CD4-positive, alpha-beta T cell treated with Interferon gamma for 1 hour (primary cell): ENCODE measurements around the gene FRMD4B.

Source experiments
- DNase-seq: peaks from one replicate; pipeline ENCODE4 v3.0.0-alpha.2; 2020

The FRMD4B gene

DNA sequence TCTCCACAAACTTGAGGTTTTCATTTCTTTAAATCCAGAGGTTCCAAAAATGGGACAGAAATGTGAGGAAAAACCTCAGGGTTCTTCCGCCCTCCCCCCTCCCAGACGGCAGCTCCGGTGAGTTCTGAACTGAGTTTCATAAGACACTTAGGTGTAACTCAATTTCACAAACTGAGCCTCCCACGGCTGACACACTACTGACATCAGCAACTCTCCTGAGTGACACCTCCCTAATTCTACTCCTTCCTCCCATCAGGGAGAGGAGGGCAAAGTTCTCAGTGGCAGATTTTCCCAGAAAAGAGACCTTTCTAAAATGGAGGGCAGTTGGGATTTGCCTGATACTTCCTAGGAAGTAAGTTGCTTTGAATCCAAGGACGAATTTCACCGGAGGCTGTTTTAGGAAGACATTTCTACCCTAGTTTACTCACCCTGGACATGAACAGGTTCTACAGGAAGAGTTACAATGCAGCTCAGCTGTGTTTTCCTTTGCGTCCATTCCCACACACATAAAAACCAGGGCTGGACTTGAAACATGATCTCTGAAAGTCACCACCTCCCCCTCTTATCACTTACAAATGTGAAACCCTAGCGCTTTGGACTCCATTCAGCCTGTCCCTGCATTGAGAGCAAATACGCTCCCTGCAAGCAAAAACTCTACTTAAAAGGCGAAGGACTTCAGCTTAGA, 185.4 kb downstream of the FRMD4B start:
- no peak for DNase-seq

DNA sequence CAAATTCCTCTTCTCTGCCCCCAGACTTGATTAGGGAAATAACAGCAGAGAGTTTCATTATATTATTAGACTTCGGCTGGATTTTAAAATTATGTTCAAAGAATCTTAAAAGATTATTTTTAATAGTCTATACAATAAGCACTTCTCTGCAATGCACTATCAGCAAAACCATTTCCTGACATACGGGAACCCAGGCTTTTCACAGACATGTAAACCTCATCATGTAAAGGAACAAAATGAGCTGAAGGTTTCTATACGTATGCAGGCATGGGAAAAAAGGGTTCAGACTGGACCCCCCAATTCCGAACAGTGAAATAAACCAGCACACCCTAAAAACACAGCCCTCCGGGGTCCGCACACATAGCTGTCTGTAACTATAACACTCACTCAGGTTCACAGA, 185.9 kb downstream of the FRMD4B start:
- DNase-seq: no peak

DNA sequence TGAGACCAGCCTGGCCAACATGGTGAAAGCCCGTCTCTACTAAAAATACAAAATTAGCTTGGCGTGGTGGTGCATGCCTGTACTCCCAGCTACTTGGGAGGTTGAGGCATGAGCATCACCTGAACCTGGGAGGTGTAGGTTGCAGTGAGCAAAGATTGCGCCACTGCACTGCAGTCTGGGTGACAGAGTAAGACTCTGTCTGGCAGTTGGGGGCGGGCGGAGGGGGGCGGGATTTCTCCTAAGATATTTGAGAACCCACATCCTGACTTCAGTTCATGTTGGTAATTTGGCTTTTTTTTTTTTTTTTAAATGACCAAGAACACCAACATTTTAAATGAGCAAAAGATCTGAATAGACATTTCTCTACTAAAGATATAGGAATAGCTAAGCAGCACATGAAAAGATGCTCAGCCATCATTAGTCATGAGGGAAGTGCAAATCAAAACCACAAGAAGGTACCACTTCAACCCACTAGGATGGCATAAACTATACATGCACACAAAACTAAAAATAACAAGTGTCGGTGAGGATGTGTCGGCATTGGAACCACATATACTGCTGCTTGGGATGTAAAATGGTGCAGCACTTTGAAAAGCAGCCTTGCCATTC, 187.9 kb downstream of the FRMD4B start:
- peak; percentile 41 for DNase-seq

DNA sequence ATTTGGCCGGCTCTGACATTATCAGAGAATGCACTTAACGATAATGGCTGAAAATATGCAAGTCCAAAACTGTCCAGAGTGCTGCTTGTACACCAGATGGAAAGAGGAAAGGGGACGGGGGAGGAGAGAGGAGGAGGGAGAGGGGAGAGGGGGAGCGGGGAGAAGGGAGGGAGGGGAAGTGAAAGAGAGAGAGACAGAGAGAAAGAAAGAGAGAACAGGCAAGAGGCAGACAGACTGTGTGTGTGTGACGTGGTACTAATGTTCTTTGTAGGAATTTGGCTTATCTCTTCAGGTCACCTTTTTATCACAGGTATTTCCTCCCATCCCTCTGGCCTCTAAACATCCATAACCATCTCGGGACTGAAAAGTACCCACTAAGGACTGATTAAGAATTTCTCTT, 188.4 kb downstream of the FRMD4B start:
- DNase-seq: no peak

DNA sequence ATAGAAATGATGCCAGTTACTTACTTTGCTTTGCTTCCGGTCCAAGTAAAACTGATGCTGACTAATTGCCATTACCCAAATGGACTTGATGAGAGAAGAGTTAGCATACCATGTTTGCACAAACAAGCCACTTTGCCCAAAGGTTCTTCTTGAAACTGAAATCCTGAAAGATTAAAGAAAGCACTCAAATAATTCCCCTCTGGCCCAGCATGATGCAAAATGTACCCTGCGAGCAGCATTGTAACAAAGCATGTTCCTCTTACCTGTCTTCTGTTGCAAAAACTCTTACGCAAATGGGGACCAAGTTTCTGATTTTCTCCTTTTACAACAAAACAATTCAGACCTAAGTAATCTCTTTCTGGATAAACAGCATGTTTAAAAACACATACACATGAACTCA, 189.0 kb downstream of the FRMD4B start:
- DNase-seq: no peak

DNA sequence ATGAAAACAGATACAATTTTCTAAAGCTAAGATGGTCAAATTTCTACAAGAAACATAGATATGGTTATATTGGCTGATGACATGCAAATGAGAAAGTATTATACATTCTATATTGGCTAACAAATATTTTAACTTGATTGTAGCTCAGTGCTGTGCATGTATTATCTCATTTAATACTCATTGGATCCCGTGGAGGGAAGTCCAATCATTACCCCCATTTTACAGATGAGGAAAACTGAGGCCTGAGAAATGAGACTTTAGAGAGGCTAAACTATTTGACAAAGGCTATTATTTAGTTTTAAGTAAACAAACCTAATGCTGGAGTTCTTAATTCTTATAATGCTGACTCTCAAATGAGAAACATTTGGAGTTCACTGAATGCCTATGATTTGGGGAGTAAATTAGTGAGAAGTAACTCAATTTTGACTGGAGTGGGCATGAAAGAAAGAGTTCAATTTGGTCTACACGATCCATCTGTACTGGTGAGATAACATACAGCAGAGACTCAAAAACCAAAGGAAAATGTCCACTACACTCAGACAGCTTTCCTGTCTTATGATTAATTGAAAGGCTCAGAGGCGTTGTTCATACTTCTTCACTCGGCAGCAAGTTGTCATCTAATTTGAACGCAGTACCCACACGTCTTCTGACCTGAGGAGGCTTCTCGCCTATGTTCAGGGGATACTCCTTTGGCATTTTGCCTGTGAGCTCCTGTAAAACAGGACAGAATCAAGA, 191.3 kb downstream of the FRMD4B start:
- no peak for DNase-seq

DNA sequence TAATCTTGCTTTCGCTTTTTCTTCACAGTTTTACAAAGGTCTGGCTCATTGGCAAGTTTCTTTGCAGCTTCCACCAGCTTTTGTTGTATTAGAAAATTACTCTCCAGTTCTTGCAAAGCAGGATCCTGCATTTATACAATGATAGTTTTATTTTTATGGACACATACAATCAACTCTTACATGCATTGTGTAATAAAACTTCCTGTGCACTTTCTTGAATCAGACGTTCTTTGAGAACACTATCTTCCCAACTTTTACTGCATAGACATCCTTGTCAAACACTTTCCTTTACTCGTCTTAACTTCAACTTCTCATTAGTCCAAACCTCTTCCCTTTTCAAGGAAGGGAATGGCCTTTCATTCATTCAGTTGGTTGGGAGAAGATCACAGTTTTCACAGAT, 192.1 kb downstream of the FRMD4B start:
- DNase-seq: no peak

DNA sequence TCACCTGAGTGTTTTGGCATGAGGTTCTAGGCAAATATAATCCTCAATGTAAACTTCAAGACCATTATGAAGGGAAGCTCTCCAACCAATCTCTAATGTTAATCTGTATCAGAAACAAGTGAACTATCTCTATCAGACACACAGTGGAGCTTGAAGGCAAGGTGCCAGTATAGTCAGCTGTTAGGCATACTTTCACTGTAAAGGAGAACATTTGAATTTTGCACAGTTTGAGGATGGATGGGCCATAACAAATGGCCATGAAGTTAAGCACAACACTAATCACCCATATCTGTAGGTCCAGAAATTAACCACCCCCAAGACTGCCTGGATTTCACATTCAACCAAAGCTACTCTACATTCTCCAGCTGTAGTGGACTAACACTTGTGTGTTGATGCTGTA, 194.4 kb downstream of the FRMD4B start:
- no peak for DNase-seq

DNA sequence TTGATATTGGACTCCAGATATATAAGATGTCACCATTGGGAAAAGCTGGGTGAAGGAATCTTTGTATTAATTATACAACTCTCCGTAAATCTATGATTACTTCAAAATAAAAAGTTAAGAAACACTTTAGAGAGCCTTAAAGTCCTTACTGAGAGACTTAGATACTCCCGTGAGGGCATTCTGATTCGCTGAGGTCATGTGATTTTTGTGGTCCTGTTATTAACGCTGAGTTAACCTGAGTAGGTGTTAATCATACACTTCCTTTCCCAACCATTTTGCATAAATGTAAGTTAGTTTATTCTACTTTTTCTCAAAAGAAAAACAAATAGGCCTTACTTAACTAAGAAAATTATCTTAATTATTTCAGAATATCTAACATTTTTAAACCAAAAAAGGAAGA, 196.4 kb downstream of the FRMD4B start:
- no peak for DNase-seq

DNA sequence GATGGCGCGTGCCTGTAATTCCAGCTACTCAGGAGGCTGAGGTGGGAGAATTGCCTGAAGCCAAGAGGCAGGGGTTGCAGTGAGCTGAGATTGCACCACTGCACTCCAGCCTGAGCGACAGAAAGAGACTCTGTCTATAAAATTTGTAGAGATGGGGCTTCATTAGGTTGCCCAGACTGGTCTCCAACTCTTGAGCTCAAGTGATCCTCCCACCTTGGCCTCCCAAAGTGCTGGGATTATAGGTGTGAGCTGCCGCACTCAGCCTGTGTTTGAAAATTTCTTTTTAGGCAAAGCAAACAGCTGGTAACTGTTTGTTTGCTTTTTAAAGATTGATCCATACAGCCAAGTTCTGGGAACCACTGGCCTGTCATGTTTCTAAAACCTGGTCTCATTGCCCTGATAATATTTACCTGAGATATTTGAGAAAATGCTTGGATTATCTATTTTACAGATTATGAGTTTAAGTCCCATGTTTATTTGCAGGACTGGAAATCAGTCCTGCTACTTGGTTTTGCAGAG, 199.3 kb downstream of the FRMD4B start:
- no peak for DNase-seq

DNA sequence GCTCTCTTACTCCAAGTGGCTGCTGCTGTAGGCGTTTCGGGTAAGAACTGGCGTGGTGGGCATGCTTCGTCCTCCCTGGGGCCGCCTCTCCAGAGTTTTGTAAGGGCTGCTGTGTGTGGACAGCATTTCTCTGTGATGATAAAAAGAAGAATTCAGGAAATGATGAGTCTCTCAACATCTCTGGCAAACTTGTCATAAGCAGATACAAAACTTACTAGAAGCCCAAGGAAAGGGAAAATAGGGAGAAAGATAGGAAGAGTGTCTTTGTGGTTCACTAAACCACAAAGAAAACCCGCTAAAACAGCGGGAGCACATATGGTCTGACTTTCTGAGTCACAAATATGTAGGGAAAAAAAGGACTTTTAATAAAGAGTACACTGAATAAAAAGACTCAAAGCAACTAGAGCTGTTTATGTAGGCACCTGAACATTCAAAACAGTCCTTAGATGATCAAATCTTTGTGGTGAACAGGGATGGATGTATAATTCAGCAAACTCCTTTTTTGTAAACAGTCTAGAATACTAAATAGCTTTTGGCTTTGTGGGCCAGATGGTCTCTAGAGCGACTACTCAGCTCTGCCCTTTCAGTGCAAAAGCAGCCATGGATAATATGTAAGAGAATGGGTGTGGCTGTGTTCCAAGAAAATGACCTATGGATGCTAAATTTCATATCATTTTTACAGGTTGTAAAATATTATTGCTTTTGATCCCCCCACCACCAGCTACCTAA, 203.1 kb downstream of the FRMD4B start:
- DNase-seq: no peak

DNA sequence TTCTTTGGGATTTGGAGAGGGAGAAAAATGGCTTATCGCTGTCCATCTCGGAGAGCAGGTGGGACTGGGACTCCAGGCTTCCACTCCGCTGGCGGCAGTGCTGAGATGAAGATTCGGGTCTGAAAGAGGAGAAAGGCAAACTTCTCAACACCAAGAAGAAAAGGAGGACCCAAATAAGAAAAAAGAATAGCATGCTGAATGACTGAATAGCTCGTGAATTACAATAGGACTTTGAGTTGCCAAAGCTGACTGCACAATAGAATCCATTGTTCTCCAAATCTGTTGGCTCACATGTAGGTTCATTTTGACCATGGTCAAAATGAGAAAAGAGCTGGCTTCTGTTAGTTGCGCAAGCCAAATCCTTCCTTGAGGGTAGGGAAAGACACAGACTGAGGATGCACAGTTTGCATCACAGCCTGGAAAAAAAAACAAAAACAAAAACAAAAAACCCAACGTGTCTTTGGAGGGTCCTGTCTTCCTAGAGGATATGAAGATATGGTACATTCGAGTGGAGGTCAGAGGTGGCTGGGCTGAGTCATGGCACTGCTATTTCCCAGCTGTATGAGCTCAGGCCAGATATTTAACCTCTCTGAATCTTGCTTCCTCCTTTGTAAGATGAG, 204.2 kb downstream of the FRMD4B start:
- no peak for DNase-seq

DNA sequence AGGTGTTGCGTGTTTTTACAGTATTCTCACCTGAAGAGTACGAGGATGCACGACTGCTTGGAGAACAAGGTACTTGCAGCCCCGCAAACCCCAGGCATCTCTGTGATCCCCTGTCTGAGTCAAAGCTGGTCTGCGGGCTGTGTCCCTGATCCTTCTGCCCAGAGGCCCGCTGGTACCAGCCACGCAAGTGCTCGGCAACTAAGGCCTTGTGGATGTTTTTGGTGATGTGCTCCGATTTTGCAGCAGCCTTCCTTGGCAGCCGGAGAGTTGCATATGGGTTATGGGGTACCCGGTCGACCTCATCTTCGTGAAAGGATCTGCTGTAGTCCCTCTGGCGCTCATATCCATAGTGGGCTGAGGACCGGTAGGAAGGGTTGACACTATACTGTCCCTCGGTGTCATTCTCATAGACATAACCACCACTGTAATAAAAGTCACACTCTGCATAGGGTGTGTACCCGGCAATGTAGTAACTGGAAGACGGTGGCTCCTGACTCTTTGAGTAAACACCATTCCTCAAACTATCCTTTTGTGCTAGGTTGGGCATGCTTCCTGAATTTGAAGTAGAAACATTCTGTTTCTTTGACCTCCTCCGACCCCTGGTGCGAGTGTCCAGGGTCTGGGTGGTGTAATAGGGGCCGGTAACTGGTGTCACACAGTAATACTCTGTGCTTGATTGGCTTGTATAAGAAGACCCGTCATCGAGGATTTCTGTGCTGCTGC, 204.9 kb downstream of the FRMD4B start:
- no peak for DNase-seq

DNA sequence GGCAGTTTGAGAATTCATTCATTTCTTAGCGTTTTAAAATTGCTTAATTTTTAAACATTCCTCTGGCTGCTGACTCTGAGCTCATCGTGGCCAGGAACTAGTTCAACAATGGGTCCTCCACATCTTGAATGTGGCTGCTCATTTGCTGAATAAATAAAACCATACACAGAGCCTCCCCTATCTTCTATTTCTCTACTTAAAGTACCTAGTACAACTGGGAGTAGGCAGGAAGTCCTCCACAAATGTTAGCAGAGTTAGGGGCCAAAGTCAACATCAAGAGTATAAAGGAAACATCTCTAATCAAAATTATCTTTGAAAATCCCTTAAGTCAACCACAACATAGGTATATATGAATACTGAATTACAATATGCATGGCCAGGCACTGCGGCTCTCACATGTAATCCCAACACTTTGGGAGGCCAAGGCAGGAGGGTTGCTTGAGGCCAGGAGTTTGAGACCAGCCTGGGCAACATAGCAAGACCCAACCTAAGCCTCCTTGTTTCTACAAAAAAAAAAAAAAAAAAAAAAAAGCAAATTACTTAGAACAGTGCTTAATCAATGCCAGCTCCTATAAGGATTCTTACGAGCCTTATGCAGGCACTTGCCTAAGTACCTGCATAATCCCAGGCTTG, 206.0 kb downstream of the FRMD4B start:
- no peak for DNase-seq

DNA sequence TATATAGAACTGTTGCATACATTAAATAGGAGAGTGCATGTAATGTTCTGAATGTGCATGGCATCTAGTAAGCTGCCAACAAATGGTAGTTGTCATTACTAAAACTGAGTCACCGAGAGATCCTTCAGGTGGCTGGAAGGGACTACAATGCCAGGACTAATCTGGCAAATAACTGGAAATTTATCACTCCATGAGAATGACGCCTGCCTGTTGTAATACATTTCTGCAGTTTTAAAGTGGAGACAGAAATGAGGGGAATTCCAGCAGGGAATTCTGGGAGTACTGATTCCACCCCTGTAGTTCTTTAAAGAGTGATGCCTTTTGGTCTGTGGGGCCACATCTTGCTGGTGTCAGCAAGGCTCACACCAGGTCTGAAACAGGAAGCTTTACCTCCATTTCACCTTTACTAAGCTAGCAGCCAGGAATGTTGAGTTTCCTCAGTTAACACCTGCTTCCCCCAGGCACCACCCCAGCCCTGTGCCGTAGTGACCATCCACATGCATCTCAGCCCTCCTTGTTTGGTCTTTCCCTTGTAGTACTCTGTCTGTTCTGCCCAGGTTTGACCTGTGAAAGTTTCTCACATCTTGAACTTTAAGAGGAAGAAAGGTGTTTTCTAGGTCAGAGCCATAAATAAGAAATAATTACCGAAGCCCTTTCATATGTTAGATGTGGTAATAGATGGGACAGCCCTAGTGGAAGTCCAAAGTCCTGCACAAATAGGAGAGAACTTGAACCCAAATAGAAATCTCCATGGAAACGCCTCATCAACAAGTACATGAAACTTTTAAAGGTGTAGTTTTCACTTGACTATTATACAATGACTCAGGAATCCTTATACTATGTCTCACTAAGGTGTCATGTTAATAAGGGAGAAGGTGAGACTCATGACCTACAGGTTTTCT, 206.8 kb downstream of the FRMD4B start:
- no peak for DNase-seq

DNA sequence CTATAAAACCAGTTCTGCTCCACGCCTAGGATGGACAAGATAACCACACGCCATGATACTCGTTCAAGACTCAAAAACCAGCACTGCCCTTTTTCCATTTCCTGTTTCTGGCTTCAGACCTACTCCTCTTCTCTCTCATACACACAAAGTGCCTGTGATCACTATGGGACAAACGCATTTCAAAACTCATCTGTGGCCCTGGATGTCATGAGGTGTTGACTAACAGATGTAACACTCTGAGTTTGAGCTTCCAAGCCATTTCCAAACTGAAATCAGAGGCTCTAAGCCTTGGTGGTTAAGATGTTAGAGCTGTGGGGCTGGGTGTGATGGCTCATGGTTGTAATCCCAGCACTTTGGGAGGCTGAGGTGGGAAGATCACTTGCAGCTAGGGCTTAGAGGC, 207.8 kb downstream of the FRMD4B start:
- no peak for DNase-seq

DNA sequence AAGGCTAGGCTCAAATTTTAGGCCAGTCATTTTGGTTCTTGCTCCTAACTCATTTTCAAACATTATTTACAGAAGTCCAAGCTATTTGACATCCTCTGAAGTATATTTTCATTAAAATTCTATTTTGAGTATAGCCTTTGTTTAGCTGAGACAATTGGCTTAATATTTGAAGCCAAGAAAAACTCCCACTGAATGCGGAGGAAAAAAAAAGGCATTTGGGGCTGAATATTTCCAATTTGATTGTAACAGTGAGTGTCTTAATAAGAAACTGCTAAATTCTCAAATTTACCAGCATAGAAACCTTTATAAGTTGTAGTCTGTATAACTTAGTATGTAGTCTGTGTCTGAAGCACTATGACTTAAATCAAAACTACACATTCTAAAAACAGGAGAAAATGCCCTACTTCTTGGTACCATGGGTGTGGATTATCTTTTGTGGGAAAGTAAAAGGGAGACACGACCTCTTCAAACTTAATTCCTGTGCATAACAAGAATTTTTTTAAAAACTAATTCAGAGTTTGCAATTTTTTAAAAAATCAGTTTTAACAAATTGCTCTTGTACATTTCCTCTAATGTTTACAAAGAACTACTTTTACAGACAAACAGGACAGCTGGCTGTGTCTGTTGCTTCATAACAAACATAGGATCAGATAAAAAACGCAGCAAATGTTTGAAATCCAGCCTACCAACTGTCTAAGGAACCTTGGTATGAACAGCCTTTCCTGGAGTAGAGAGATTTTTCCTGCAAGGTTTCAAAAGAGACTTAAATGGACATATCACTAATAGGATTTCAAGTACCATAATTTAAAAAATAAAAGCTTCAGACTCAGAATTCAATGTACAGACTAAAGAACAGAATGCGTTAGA, 210.8 kb downstream of the FRMD4B start:
- no peak for DNase-seq

DNA sequence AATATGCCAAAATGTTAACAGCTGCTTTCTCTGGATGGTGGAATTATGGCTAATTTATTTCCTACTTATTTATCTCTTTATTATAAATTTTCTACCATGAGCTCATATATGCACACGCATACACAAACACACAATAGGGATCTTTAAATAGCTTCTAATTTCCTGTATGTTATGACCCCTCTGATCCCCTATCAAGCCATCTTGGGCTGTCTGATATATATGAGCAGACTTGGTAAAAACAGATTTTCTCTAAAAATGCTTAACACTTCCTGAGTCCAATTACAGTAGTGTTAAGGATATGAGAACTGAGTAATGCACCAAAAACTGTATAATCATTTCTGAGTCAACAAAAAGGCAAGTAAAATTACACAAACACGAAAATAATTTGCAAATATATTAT, 211.4 kb downstream of the FRMD4B start:
- DNase-seq: no peak

DNA sequence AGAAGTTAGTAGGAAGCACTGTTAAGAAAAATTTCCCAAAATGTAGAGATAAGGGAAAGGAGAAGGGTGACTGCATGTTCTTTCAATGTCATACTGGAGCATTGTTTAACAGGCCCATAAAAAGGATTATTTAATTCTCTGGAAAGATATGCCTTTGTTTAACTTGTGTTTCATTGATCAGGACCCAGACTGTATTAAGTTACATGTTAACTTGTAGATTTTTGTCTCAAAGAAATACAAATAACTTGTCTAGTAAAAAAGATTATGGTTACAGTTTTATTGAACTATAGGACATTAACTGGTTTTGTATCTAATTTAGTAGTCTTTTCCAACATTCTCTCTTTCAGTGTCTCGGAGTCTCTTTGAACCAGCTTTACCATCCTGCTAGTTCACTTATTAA, 213.8 kb downstream of the FRMD4B start:
- no peak for DNase-seq

DNA sequence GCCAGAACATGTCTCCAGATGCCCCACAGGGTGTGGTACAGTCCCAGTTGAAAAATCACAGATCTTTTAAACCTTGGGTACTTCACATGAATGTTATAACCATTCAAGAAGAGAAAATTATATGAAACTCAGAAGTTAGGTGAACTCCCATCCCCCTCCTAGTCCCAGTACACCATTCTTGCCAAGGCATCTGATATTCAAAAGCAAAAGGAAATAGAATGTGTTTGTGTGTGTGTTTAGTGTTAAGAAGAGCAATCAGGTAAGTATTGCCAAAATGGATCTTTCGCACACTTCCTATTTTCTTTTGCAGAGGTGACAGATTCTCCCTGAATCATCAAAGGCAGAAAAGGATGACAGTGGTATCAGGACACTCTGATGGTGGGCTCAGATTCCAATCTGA, 219.4 kb downstream of the FRMD4B start:
- DNase-seq: no peak
